ENCODE data around the gene OR4D2.

DNA sequence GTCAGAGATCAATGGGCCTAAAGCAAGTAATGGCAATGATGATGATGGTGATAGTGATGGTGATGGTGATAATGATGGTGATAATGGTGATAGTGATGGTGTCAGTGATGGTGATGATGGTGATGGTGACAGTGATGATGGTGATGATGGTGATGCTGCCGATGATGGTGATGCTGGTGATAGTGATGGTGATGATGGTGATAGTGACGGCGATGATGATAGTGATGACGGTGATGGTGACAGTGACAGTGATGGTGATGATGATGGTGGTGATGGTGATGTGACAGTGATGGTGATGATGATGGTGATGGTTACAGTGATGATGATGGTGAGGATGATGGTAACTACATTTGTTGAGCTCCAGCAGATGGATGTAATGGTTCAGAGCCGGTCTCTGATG, 49.4 kb upstream of the OR4D2 start:
- TF ChIP-seq, protein P1, sequence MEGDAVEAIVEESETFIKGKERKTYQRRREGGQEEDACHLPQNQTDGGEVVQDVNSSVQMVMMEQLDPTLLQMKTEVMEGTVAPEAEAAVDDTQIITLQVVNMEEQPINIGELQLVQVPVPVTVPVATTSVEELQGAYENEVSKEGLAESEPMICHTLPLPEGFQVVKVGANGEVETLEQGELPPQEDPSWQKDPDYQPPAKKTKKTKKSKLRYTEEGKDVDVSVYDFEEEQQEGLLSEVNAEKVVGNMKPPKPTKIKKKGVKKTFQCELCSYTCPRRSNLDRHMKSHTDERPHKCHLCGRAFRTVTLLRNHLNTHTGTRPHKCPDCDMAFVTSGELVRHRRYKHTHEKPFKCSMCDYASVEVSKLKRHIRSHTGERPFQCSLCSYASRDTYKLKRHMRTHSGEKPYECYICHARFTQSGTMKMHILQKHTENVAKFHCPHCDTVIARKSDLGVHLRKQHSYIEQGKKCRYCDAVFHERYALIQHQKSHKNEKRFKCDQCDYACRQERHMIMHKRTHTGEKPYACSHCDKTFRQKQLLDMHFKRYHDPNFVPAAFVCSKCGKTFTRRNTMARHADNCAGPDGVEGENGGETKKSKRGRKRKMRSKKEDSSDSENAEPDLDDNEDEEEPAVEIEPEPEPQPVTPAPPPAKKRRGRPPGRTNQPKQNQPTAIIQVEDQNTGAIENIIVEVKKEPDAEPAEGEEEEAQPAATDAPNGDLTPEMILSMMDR (IDR thresholded peaks at IDR 0.05), result no peak
- TF ChIP-seq POLR2AphosphoS5 (IDR thresholded peaks at IDR 0.05), result no peak
